Uterus (tissue), 2 donors: ENCODE data around the gene LUC7L2.

Source experiments
- POLR2A ChIP-seq, 2 donors: fragments of 450-650 bp; IDR thresholded peaks; one replicate each; pipeline ENCODE4 v1.6.1; 2016; ENCODE audit warnings: antibody characterized with exemption in 2 of 2, mild to moderate bottlenecking in 1 of 2, moderate library complexity in 1 of 2
- TF ChIP-seq, protein P1 (sequence below), 4 experiments: fragments of 200-600 bp in 2 of 4; fragments of 450-650 bp in 2 of 4; sonication (generic) in 2 of 4; IDR thresholded peaks; one replicate each; pipeline ENCODE4 v1.5.1; 2016 to 2019; ENCODE audit warnings: antibody characterized with exemption in 4 of 4, mild to moderate bottlenecking in 2 of 4, moderate library complexity in 1 of 4

DNA sequence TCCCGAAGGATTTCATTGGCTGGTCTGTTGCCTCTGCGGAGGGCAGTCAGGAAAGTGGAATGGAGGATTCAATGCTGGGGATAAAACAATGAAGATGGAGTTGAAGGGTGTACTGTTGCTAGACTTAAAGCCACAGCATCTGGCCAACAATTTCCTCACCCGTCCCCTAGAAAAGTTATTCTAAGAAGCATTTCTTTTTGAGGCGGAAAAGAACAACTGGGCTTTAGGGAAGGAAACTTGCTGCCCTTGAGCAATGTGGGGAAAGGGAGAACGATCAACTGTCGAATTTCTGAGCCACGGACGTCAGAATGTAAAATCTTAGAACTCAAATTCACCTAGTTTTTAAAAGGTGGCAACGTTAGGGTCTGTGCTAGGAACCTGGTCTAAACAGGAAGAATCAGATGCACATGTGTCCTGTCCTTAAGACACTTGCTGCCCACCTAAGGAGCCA lies 17.9 kb upstream of the LUC7L2 start:
- no peak for TF ChIP-seq POLR2A (IDR thresholded peaks at IDR 0.05)
- TF ChIP-seq, protein P1, sequence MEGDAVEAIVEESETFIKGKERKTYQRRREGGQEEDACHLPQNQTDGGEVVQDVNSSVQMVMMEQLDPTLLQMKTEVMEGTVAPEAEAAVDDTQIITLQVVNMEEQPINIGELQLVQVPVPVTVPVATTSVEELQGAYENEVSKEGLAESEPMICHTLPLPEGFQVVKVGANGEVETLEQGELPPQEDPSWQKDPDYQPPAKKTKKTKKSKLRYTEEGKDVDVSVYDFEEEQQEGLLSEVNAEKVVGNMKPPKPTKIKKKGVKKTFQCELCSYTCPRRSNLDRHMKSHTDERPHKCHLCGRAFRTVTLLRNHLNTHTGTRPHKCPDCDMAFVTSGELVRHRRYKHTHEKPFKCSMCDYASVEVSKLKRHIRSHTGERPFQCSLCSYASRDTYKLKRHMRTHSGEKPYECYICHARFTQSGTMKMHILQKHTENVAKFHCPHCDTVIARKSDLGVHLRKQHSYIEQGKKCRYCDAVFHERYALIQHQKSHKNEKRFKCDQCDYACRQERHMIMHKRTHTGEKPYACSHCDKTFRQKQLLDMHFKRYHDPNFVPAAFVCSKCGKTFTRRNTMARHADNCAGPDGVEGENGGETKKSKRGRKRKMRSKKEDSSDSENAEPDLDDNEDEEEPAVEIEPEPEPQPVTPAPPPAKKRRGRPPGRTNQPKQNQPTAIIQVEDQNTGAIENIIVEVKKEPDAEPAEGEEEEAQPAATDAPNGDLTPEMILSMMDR (IDR thresholded peaks at IDR 0.05) = no peak
